A549 (cell line): ENCODE data around the gene ZFC3H1. TPM values are rescaled to one million over a fixed set of nuclear protein-coding genes. Genes with fewer than 3 reads are reported as not detected.

Experiments
- ATAC-seq, 2 experiments: fragments of 200-7000 bp in 1 of 2; fragments of >200 bp in 1 of 2; cut with Nextera tagmentation in 1 of 2; cut with Tn5 transposase in 1 of 2; 3 replicates each; pipeline versions ENCODE4 v1.8.0 to v1.9.1; 2018 to 2020; ENCODE audit warnings: mild to moderate bottlenecking in 1 of 2, moderate library complexity in 1 of 2
- CTCF ChIA-PET: fragments of 300-600 bp; sonication (Branson Sonifier 250); formaldehyde crosslinking; extraction: SDS; loops from one replicate; lab custom pipeline; 2021; ENCODE audit warnings: antibody characterized with exemption, inconsistent platforms; lab: Yijun Ruan, JAX
- POLR2A ChIA-PET: fragments of 350-600 bp; formaldehyde crosslinking; extraction: SDS; loops from one replicate; lab custom pipeline; 2021; ENCODE audit warnings: antibody characterized with exemption, inconsistent platforms; lab: Yijun Ruan, JAX
- DNase-seq, 2 experiments: peaks; one replicate each; pipeline versions ENCODE4 v3.0.0 to v3.0.0-alpha.2; 2011 to 2016; ENCODE audit warnings: low read depth in 1 of 2, low spot score in 1 of 2
- FAIRE-seq: peaks from 2 replicates; lab custom pipeline; 2011; peaks lifted over from hg19 to GRCh38; lab: Jason Lieb, UNC
- H3K27ac ChIP-seq, 2 experiments: fragments of >200 bp; sonication (Bioruptor Twin); formaldehyde crosslinking; 3 replicates each; pipeline ENCODE4 v1.5.1; 2016 to 2017
- H3K4me1 ChIP-seq: fragments of >200 bp; sonication (Bioruptor Twin); formaldehyde crosslinking; 3 replicates; pipeline ENCODE4 v1.6.1; 2016
- H3K4me2 ChIP-seq: fragments of >200 bp; sonication (Bioruptor Twin); formaldehyde crosslinking; 3 replicates; pipeline ENCODE4 v1.6.1; 2016
- H3K4me3 ChIP-seq: fragments of >200 bp; sonication (Bioruptor Twin); formaldehyde crosslinking; 3 replicates; pipeline ENCODE4 v1.5.1; 2016
- H3K9me3 ChIP-seq: fragments of >200 bp; sonication (Bioruptor Twin); formaldehyde crosslinking; 3 replicates; pipeline ENCODE4 v1.6.1; 2016
- BHLHE40 ChIP-seq: IDR thresholded peaks from 2 replicates; pipeline ENCODE4 v1.6.1; 2012; ENCODE audit warnings: low read depth, low read length, inconsistent platforms
- CEBPB ChIP-seq, 2 experiments: fragments of >200 bp in 1 of 2; sonication (Bioruptor Twin) in 1 of 2; formaldehyde crosslinking in 1 of 2; IDR thresholded peaks; 2 replicates each; pipeline ENCODE4 v1.6.1; 2012 to 2016
- CHD2 ChIP-seq: fragments of 150-350 bp; IDR thresholded peaks from 2 replicates; pipeline ENCODE4 v1.6.1; 2014; ENCODE audit warnings: low read length; ENCODE audit not compliant: partially characterized antibody
- EHMT2 ChIP-seq: fragments of 200-600 bp; sonication (generic); IDR thresholded peaks from 2 replicates; pipeline ENCODE4 v1.6.1; 2016; ENCODE audit warnings: antibody characterized with exemption, low read depth, mild to moderate bottlenecking, moderate library complexity
- FOXS1 ChIP-seq: fragments of 250-450 bp; sonication (Bioruptor Pico); IDR thresholded peaks from 2 replicates; pipeline ENCODE4 v1.5.0; 2020; ENCODE audit warnings: mild to moderate bottlenecking, moderate library complexity
- GATA3 ChIP-seq: IDR thresholded peaks from 2 replicates; pipeline ENCODE4 v1.6.1; 2012; ENCODE audit warnings: borderline replicate concordance
- HOXA7 ChIP-seq: fragments of 250-450 bp; sonication (Bioruptor Pico); IDR thresholded peaks from 2 replicates; pipeline ENCODE4 v1.5.0; 2020; ENCODE audit warnings: mild to moderate bottlenecking, moderate library complexity
- HOXB13 ChIP-seq: fragments of 250-450 bp; sonication (Bioruptor Pico); IDR thresholded peaks from 2 replicates; pipeline ENCODE4 v1.5.0; 2020; ENCODE audit warnings: low read depth, mild to moderate bottlenecking, moderate library complexity
- KDM1A ChIP-seq: fragments of 200-600 bp; sonication (generic); IDR thresholded peaks from 2 replicates; pipeline ENCODE4 v1.6.1; 2016; ENCODE audit warnings: low read depth, mild to moderate bottlenecking
- KDM5A ChIP-seq: fragments of 200-600 bp; sonication (generic); IDR thresholded peaks from 2 replicates; pipeline ENCODE4 v1.6.1; 2016; ENCODE audit warnings: antibody characterized with exemption, mild to moderate bottlenecking
- MAFK ChIP-seq: fragments of 450-650 bp; IDR thresholded peaks from 2 replicates; pipeline ENCODE4 v1.6.1; 2014; ENCODE audit not compliant: partially characterized antibody
- MYC ChIP-seq: IDR thresholded peaks from 2 replicates; pipeline ENCODE4 v1.6.1; 2012; ENCODE audit warnings: mild to moderate bottlenecking, inconsistent platforms, low read length, improper control_type of control experiment, borderline replicate concordance
- NFE2L2 ChIP-seq: fragments of 150-350 bp; conservative IDR thresholded peaks from 2 replicates; pipeline ENCODE4 v1.6.1; 2014; ENCODE audit warnings: low read length
- NPAS2 ChIP-seq: fragments of 250-450 bp; sonication (Bioruptor Pico); IDR thresholded peaks from 2 replicates; pipeline ENCODE4 v1.8.0; 2022; ENCODE audit warnings: mild to moderate bottlenecking, moderate library complexity, borderline replicate concordance
- SMC3 ChIP-seq: fragments of >200 bp; sonication (Bioruptor Twin); formaldehyde crosslinking; IDR thresholded peaks from 3 replicates; pipeline ENCODE4 v1.6.1; 2018; ENCODE audit warnings: inconsistent platforms
- TFCP2L1 ChIP-seq: fragments of 250-450 bp; sonication (Bioruptor Pico); IDR thresholded peaks from 2 replicates; pipeline ENCODE4 v1.5.0; 2021; ENCODE audit warnings: mild to moderate bottlenecking
- ZC3H11A ChIP-seq: fragments of 450-650 bp; IDR thresholded peaks from 2 replicates; pipeline ENCODE4 v1.6.1; 2014; ENCODE audit warnings: antibody characterized with exemption, mild to moderate bottlenecking
- WGBS: methylation state at CpG from one replicate; pipeline ENCODE4 v1.1.6; 2017; ENCODE audit errors: missing lambda C conversion rate; 5-methylcytosine and 5-hydroxymethylcytosine counted together
- polyA plus RNA-seq, 4 experiments: library from polyadenylated mRNA; depleted of rRNA in 3 of 4; stranded (reverse); fragments of >200 nt; fragmentation: RNase III in 1 of 4; extraction: RNeasy Plus Mini Kit Qiagen cat#74134 plus additional on column Dnase treatment in 1 of 4; gene quantifications; 2 replicates in 3 of 4; 3 replicates in 1 of 4; pipeline ENCODE4 v1.2.3, GENCODE V29; 2011 to 2017
- TF ChIP-seq, protein P1 (sequence below): IDR thresholded peaks from 2 replicates; pipeline ENCODE4 v1.6.1; 2012
- TF ChIP-seq, protein P2 (sequence below): fragments of 450-650 bp; IDR thresholded peaks from 2 replicates; pipeline ENCODE4 v1.6.1; 2014; ENCODE audit warnings: antibody characterized with exemption
- TF ChIP-seq, protein P3 (sequence below): fragments of 250-450 bp; sonication (Bioruptor Pico); IDR thresholded peaks from 2 replicates; pipeline ENCODE4 v1.5.0; 2021; ENCODE audit warnings: mild to moderate bottlenecking, moderate library complexity, borderline replicate concordance

The ZFC3H1 gene
- polyA plus RNA-seq, 2 of the 4 experiments (the other 2 are of a cell fraction): 18.9 to 58.3 TPM

DNA sequence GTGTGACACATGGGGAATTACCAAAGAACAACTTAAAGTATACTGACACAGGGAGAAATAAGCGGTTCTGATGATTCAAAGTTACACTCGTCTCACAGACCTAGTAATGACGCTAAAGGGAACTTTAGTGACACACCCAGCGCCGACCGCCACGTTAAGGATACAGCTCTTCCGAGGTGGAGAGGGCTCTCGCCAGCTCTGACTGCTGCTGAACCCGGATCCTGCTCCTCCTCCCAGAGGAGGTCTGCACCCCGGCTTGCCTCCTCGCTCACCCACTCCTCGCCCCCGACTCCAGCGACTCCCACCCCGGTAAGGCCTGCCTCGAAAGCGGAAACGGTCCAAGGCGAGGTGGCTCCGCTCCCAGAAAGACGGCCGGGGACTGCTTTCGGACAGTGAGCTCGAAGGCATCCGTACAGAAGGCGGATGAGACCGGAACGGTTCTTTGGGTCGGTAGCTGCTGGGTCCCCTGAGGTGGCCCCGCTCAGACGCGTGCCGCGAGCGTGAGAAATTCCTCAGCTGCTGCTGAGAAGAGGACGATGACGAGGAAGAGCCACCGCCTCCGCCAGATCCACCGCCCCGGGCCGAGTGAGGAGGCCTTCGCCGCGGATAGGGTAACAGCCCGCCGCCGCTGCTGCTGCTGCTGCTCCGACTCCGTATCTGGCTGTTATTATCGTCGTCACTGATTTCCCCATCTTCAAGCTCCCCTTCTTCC lies 643 bp downstream of the ZFC3H1 start:
- ATAC-seq (peak; percentile 51 to 55), DNase-seq (peak; percentile 43 to 58), FAIRE-seq (no peak)
- POLR2A ChIA-PET: interaction anchor here (0.8 to 2.8 kb wide), 9 partner anchors 8 to 92 kb away, joined by 3 to 87 read pairs (median 10); partner anchors contain the start of genes RAB21 and TMEM19
- WGBS: 1% methylated on average over 25 of the region's 53 CpGs
- CTCF ChIA-PET: interaction anchor here (1.0 to 2.9 kb wide), 10 partner anchors 16 to 247 kb away, joined by 3 to 23 read pairs (median 4); partner anchors contain the start of genes RAB21 and TMEM19
- H3K9me3 ChIP-seq: no peaks in the 10 kb centered on the region
- TF ChIP-seq, protein P1, sequence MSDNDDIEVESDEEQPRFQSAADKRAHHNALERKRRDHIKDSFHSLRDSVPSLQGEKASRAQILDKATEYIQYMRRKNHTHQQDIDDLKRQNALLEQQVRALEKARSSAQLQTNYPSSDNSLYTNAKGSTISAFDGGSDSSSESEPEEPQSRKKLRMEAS: peak; percentile 22; the same call in 1 of the 2 replicates
- no peak for TF ChIP-seq SMC3
- H3K4me1 ChIP-seq: peaks cover 18% of the 10 kb centered on the region; the same call in 2 of the 3 replicates
- H3K27ac ChIP-seq: peak overlapping the region; percentile 84 to 92
- peak overlapping the region; percentile 92 for H3K4me2 ChIP-seq
- H3K4me3 ChIP-seq: peak overlapping the region; percentile 69

DNA sequence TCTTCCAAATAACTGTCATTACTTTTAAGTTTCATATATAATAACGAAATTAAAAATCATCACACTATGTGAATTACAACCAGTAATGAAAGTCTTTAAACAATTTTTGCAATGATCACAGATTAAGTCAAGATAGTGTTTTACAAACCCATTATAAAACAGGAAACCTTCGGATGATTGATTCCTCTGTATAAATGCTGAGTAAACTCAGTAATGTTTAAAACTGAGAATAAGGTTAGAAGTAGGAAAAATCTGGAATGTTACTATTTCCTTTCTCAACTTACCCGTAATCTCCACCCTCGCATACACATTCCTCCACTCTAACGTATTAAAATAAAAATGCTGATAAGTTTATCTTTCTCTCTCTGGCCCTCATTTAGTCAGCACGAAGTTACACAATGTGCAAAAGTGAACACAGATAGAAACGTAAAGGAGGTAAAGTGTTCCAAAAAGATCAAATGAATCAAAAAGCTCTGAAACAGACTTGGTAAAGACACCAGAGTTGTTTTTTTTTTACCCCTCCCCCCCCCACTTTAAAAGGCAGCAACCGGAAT lies 1.6 kb downstream of the ZFC3H1 start:
- POLR2A ChIA-PET: interaction anchor here (2.6 to 2.8 kb wide), 2 partner anchors 23 to 93 kb away, joined by 14 to 87 read pairs; partner anchors contain the start of genes RAB21 and TMEM19
- no peak for TF ChIP-seq KDM1A
- TF ChIP-seq, protein P2, sequence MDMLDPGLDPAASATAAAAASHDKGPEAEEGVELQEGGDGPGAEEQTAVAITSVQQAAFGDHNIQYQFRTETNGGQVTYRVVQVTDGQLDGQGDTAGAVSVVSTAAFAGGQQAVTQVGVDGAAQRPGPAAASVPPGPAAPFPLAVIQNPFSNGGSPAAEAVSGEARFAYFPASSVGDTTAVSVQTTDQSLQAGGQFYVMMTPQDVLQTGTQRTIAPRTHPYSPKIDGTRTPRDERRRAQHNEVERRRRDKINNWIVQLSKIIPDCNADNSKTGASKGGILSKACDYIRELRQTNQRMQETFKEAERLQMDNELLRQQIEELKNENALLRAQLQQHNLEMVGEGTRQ: no peak
- TF ChIP-seq ZC3H11A: no peak
- TF ChIP-seq TFCP2L1 (CRISPR knock-in tag): no peak
- TF ChIP-seq FOXS1 (CRISPR knock-in tag): no peak
- TF ChIP-seq NFE2L2: no peak
- no peak for TF ChIP-seq MYC
- no peak for TF ChIP-seq BHLHE40
- TF ChIP-seq EHMT2: no peak
- TF ChIP-seq, all 56 proteins: peak for 0
- no peak for FAIRE-seq
- Histone ChIP-seq H3K4me1 (peaks cover 18% of the 10 kb centered on the region; the same call in 2 of the 3 replicates), H3K4me3 (peak overlapping the region; percentile 69), H3K4me2 (peak overlapping the region; percentile 92), H3K9me3 (no peaks in the 10 kb centered on the region), H3K27ac (peak overlapping the region; percentile 49 to 84; a peak in 3 of 6 replicates)
- DNase-seq: no peak
- no peak for ATAC-seq
- CTCF ChIA-PET: interaction anchor here (2.5 to 2.9 kb wide), 2 partner anchors 24 to 85 kb away, joined by 9 to 23 read pairs; partner anchors contain the start of gene TMEM19
- 15% methylated on average over 8 of the region's 8 CpGs for WGBS

DNA sequence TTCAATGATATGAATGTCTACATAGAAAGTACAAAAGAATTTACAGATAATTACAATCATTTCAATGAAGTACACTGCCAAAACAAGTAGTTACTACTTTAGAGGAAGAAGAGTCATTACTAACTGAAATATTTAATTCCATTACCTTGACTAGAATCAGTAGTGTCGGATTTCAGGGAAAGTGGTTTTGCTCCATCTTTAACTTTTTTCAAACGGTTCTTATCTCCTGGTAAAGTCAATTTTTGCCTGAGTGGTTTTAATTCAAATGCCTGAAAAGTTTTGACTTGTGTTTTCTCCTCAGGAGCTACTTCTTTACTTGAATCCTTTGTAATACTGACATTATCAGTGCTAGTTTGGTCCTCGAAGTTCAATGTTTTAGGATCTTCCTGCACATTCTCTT lies 6.9 kb downstream of the ZFC3H1 start:
- Histone ChIP-seq H3K27ac (no peak overlapping the region), H3K9me3 (peaks cover 16% of the 10 kb centered on the region), H3K4me1 (peaks cover 6% of the 10 kb centered on the region; the same call in 2 of the 3 replicates), H3K4me2 (no peak overlapping the region), H3K4me3 (no peak overlapping the region)
- ChIA-PET POLR2A (no interaction called here), CTCF (interaction anchor here (1.1 kb wide), 1 partner anchor 90 kb away, joined by 6 read pairs; no protein-coding TSS in a partner anchor)
- TF ChIP-seq HOXB13 (CRISPR knock-in tag): no peak
- no peak for TF ChIP-seq GATA3
- no peak for TF ChIP-seq HOXA7
- TF ChIP-seq, protein P3, sequence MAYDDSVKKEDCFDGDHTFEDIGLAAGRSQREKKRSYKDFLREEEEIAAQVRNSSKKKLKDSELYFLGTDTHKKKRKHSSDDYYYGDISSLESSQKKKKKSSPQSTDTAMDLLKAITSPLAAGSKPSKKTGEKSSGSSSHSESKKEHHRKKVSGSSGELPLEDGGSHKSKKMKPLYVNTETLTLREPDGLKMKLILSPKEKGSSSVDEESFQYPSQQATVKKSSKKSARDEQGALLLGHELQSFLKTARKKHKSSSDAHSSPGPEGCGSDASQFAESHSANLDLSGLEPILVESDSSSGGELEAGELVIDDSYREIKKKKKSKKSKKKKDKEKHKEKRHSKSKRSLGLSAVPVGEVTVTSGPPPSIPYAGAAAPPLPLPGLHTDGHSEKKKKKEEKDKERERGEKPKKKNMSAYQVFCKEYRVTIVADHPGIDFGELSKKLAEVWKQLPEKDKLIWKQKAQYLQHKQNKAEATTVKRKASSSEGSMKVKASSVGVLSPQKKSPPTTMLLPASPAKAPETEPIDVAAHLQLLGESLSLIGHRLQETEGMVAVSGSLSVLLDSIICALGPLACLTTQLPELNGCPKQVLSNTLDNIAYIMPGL: no peak
- TF ChIP-seq NPAS2 (CRISPR knock-in tag): no peak
- no peak for TF ChIP-seq KDM5A
- TF ChIP-seq MAFK: no peak
- no peak for TF ChIP-seq CEBPB (IDR thresholded peaks at IDR 0.05)
- TF ChIP-seq CHD2: no peak
- TF ChIP-seq, protein P2: no peak
- WGBS: 89% methylated on average over 3 of the region's 3 CpGs
- DNase-seq: no peak
- FAIRE-seq: no peak
- ATAC-seq: no peak
